ENCODE results near the gene REX1BD. TPM values are rescaled to one million over a fixed set of nuclear protein-coding genes. Genes with fewer than 3 reads are reported as not detected.

The REX1BD gene
- total and polyA plus RNA-seq, 2 experiments from 2014 or later, result 79.9 to 105 TPM

- 0 out of 2 replicates have a peak, but pooled peaks have one; percentile 45 for TF ChIP-seq EZH2phosphoT487 (IDR thresholded peaks at IDR 0.05; ENCODE audit: insufficient read depth, low read depth)
- no peak for TF ChIP-seq EZH2 (IDR thresholded peaks at IDR 0.05; ENCODE audit: insufficient read depth, poor library complexity, severe bottlenecking)
- in situ Hi-C loops (cut with MboI), result loop anchor here (10.0 kb wide), 1 partner anchor 237 kb away; no protein-coding TSS in a partner anchor
- peak overlapping the region; percentile 30; the same call in 1 of the 2 replicates for H3K4me3 ChIP-seq
- no peaks in the 10 kb centered on the region for H4K20me1 ChIP-seq (ENCODE audit: insufficient read depth)
- H3K9ac ChIP-seq, result no peak overlapping the region
- no peak overlapping the region for H3K27ac ChIP-seq
- no peaks in the 10 kb centered on the region for H3K4me1 ChIP-seq (ENCODE audit: insufficient read depth)
- 4 to 5% methylated on average over 45 to 68 of the region's 68 CpGs for WGBS, 2 experiments (ENCODE audit: low coverage in 1 of 2, low lambda C conversion rate in 2 of 2, missing lambda C conversion rate in 2 of 2)
- no peaks in the 10 kb centered on the region for H3K9me3 ChIP-seq (ENCODE audit: low read depth)
- 0 out of 2 replicates have a peak, but pooled peaks cover 6% of the 10 kb centered on the region for H3F3A ChIP-seq (ENCODE audit: insufficient read depth)
- peak; percentile 32 for DNase-seq
- H3K36me3 ChIP-seq (ENCODE audit: low read depth), result no peaks in the 10 kb centered on the region
- H3K79me2 ChIP-seq (ENCODE audit: insufficient read depth), result no peaks in the 10 kb centered on the region
- no peaks in the 10 kb centered on the region for H3K9me2 ChIP-seq (ENCODE audit: insufficient read depth)
- H3K27me3 ChIP-seq (replicated peaks; ENCODE audit: insufficient read depth), result peaks cover 67% of the 10 kb centered on the region
- H2AFZ ChIP-seq, result no peak overlapping the region
- peak overlapping the region; percentile 38 for H3K4me2 ChIP-seq (ENCODE audit: unreplicated experiment)
Observed at GRCh38 chr19:18607226-18608101, 18.9 kb downstream of the REX1BD start.

GRCh38 chr19:18608102-18608804 lies 19.7 kb downstream of the REX1BD start:
- H3K9me2 ChIP-seq (ENCODE audit: insufficient read depth), result no peaks in the 10 kb centered on the region
- H3K9ac ChIP-seq, result no peak overlapping the region
- no peak overlapping the region for H2AFZ ChIP-seq
- no peaks in the 10 kb centered on the region for H3K79me2 ChIP-seq (ENCODE audit: insufficient read depth)
- no peak overlapping the region for H3K4me2 ChIP-seq (ENCODE audit: unreplicated experiment)
- no peaks in the 10 kb centered on the region for H3K9me3 ChIP-seq (ENCODE audit: low read depth)
- H3F3A ChIP-seq (ENCODE audit: insufficient read depth), result 0 out of 2 replicates have a peak, but pooled peaks cover 6% of the 10 kb centered on the region
- TF ChIP-seq EZH2 (IDR thresholded peaks at IDR 0.05; ENCODE audit: insufficient read depth, poor library complexity, severe bottlenecking) (no peak), EZH2phosphoT487 (IDR thresholded peaks at IDR 0.05; ENCODE audit: insufficient read depth, low read depth) (no peak)
- no peaks in the 10 kb centered on the region for H4K20me1 ChIP-seq (ENCODE audit: insufficient read depth)
- H3K4me3 ChIP-seq, result no peak overlapping the region
- H3K36me3 ChIP-seq (ENCODE audit: low read depth), result no peaks in the 10 kb centered on the region
- H3K27me3 ChIP-seq (replicated peaks; ENCODE audit: insufficient read depth), result peaks cover 74% of the 10 kb centered on the region
- H3K4me1 ChIP-seq (ENCODE audit: insufficient read depth), result no peaks in the 10 kb centered on the region
- H3K27ac ChIP-seq, result no peak overlapping the region
- no peak for DNase-seq
- 36 to 39% methylated on average over 5 of the region's 5 CpGs for WGBS, 2 experiments (ENCODE audit: low coverage in 1 of 2, low lambda C conversion rate in 2 of 2, missing lambda C conversion rate in 2 of 2)
- in situ Hi-C loops (cut with MboI), result loop anchor here (10.0 kb wide), 1 partner anchor 237 kb away; no protein-coding TSS in a partner anchor

- Histone ChIP-seq H3K9ac (no peak overlapping the region), H4K20me1 (ENCODE audit: insufficient read depth) (no peaks in the 10 kb centered on the region), H3K9me3 (ENCODE audit: low read depth) (no peaks in the 10 kb centered on the region), H2AFZ (no peak overlapping the region), H3K9me2 (ENCODE audit: insufficient read depth) (no peaks in the 10 kb centered on the region), H3K36me3 (ENCODE audit: low read depth) (no peaks in the 10 kb centered on the region), H3F3A (ENCODE audit: insufficient read depth) (0 out of 2 replicates have a peak, but pooled peaks cover 6% of the 10 kb centered on the region), H3K4me2 (ENCODE audit: unreplicated experiment) (no peak overlapping the region), H3K27me3 (replicated peaks; ENCODE audit: insufficient read depth) (peaks cover 81% of the 10 kb centered on the region), H3K79me2 (ENCODE audit: insufficient read depth) (no peaks in the 10 kb centered on the region), H3K4me3 (no peak overlapping the region), H3K4me1 (ENCODE audit: insufficient read depth) (no peaks in the 10 kb centered on the region), H3K27ac (no peak overlapping the region)
- no peak for TF ChIP-seq EZH2phosphoT487 (IDR thresholded peaks at IDR 0.05; ENCODE audit: insufficient read depth, low read depth)
- no peak for TF ChIP-seq EZH2 (IDR thresholded peaks at IDR 0.05; ENCODE audit: insufficient read depth, poor library complexity, severe bottlenecking)
- in situ Hi-C loops (cut with MboI), result loop anchor here (10.0 kb wide), 1 partner anchor 236 kb away; no protein-coding TSS in a partner anchor
- DNase-seq, result no peak
- WGBS, 2 experiments (ENCODE audit: low coverage in 1 of 2, low lambda C conversion rate in 2 of 2, missing lambda C conversion rate in 2 of 2), result 60 to 70% methylated on average over 8 to 9 of the region's 9 CpGs
Observed at GRCh38 chr19:18608805-18609716, 20.5 kb downstream of the REX1BD start.

All from GM23248 (cell line).